ENCODE results near the gene FAU.

The FAU gene

DNA sequence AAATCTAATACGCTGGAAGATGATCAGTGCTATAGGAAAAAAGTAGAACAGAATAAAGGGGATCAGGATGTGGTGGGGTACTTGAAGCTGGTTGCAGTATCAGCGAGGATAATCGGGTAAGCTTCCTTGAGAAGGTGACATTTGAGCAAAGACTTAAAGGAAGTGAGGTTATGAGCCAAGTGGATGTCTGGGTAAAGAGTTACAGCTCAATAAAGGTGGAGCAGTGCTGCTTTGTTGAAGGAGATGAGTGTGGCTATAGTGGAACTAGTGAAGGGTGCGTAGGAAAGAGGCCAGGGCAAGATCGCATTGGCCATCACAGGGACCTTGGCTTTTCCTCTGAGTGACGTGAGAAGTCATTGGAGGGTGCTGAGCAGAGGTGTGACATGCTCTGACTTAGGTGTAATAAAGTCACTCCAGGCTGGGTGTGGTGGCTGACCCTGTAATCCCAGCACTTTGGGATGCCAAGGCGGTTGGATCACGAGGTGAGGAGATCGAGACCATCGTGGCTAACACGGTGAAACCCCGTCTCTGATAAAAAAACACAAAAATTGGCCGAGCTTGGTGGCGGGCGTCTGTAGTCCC is 14.7 kb upstream of the FAU start:
- FAIRE-seq (no peak), DNase-seq (ENCODE audit: insufficient read length, low spot score) (no peak)

DNA sequence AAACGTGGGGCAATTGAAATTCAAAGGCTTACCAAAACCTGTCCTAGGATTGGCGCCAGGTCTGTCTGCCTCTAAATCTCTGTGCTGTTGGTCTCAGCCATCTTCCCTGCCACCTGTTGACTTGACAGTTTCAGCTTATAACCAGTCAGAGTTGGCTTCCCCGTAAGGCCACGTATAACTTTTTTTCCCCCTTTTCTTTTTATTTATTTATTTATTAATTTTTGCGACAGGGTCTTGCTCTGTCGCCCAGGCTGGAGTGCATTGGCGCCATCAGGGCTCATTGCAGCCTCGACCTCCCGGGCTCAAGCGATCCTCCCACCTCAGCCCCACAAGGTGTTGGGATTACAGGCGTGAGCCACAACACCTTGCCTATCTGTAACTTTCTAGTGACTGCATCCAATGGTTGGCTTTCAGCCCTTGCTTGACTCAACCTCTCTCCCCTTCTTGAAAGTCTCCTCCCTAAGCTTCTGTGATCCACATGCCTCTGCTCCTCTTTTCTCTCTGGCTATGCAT is 13.8 kb upstream of the FAU start:
- FAIRE-seq (no peak), DNase-seq (ENCODE audit: insufficient read length, low spot score) (no peak)

DNA sequence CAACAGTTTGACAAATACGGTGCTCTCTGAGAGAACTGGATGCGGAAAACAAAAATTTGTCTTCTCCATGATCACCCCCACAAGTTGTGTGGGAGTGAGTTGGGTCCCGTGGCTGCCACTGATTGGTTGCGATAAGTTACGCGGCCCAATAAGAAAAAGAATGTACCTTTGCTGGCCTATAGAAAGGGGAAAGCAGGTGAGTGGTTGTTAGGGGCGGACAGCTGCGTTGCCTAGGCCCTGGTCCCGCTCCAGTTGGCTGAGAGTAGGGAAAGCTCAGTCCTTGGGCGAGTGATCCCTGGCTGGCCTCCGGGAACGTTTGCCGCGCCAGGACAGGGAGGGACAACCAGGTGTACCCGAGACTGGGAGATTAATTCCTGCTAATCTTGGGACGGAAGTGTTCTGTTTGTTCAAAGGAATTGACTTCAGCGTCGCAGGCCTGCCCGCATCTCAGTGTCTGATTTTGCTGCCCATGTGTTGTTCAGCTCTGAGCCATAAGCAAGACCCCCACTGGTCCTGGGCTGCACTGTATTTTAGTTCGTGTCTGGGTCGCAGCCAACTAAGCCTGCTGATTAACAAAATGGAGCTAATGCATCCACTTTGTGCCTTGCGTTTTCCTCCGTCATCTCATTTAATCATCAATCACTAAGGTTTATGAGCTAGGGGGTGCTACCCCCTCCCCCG is 13.2 kb upstream of the FAU start:
- DNase-seq (ENCODE audit: insufficient read length, low spot score) = peak; percentile 83
- FAIRE-seq = peak; percentile 99

- DNase-seq (ENCODE audit: insufficient read length, low spot score) = peak; percentile 82
- no peak for FAIRE-seq
Measured at GRCh38 chr11:65134240-65134951, 12.5 kb upstream of the FAU start, which contains the start of gene SYVN1. Gene SYVN1 (minus strand): TSS chr11:65134519. CDS start chr11:65133601, 918 bp downstream.

DNA sequence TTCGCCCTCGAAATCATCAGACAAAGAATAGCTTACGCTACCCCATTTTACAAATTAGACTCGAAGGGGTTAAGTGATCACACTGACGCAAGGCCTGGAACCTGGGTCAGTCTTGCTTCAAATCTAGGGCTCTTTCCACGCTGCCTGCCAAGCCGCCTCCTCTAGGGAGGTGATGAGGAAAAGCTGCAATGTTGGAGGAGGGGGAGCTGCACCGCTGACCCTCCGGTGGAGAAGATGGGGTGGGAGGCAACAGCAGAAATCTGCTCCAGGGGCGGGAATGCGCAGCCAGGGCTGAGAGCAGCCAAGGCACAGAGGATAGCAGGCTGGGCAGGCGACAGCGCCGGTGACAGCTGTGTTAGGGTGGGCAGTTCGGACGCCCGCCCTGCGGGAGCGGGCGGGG is 11.8 kb upstream of the FAU start:
- FAIRE-seq = no peak
- DNase-seq (ENCODE audit: insufficient read length, low spot score) = no peak

GRCh38 chr11:65132988-65133700 is 11.2 kb upstream of the FAU start:
- FAIRE-seq (peak; percentile 94), DNase-seq (ENCODE audit: insufficient read length, low spot score) (no peak)

GRCh38 chr11:65132238-65132987 is 10.5 kb upstream of the FAU start:
- no peak for DNase-seq (ENCODE audit: insufficient read length, low spot score)
- FAIRE-seq = peak; percentile 96

DNA sequence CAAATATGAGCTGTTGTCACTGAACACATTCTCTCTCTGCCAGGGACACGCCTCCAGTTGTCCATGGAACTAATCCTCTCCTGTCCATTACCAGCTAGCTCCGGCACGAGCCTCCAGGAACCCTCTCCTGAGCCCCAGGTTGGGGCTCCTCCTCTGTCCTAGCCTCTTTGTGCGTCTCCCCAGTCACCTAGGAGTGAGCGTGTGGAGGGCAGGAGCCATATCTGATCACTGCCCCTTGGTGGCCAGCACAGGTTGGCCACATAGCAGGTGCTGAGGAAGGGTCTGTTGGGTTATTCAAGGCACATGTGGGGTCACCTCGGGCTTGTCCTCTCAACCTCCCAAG is 9.9 kb upstream of the FAU start:
- no peak for FAIRE-seq
- DNase-seq (ENCODE audit: insufficient read length, low spot score) = no peak

DNA sequence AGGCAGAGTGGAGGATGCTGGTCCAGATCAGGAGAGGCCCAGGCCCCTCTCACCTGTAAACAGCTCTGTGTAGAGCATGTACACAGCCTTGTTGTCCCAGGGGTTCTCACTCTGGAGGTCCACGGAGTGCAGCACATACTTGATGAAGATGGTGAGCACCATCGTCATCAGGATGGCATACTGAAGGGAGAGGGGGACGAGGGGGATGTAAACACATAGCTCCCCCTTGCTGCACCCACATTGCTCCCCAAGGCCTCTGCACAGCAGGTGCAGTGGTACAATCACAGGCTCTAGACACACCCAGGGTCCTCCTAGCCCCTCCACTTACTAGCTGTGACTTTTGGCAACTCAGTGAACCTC is 9.5 kb upstream of the FAU start:
- DNase-seq (ENCODE audit: insufficient read length, low spot score) (no peak), FAIRE-seq (no peak)

GRCh38 chr11:65130631-65131416 is 8.9 kb upstream of the FAU start:
- no peak for FAIRE-seq
- DNase-seq (ENCODE audit: insufficient read length, low spot score) = no peak

- no peak for FAIRE-seq
- DNase-seq (ENCODE audit: insufficient read length, low spot score) = no peak
Measured at GRCh38 chr11:65129649-65130441, 7.9 kb upstream of the FAU start.

GRCh38 chr11:65128182-65129145 is 6.5 kb upstream of the FAU start:
- DNase-seq (ENCODE audit: insufficient read length, low spot score) (no peak), FAIRE-seq (no peak)

- DNase-seq (ENCODE audit: insufficient read length, low spot score) = no peak
- FAIRE-seq = no peak
Measured at GRCh38 chr11:65127473-65128181, 5.7 kb upstream of the FAU start.

DNA sequence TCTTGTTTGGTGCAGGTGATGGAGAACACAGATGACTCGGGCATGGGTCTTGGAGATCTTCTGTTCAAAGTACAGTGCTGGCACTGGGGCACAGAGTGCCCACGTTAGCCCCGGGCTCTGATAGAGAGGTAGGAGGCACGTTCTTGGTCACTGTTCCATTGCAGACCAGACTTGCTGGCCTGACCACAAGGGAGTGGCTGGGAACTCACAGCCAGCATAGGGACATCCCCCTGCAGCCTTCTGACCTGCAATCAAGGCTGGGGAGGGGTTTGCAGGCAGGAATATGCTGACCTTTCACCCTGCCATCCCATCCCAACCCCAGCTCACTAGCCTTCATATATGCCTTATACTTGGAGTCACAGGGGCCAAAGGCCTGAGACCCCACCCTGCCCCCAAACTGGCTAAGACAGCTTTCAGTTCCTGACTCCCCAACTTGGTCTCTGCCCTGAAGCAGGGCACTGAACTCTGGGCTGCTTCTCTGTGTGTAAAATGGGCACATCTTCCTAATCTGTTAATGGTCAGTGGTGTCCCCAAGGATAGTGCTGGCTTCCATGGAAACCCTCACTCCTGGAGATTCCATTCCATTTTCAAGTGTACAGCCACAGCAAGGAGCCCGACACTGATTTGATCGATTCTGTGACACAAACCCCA is 4.8 kb upstream of the FAU start:
- FAIRE-seq (no peak), DNase-seq (ENCODE audit: insufficient read length, low spot score) (no peak)

GRCh38 chr11:65125197-65126056 is 3.5 kb upstream of the FAU start:
- no peak for DNase-seq (ENCODE audit: insufficient read length, low spot score)
- no peak for FAIRE-seq

All from GM19239 (cell line).